Panc1 (cell line): ENCODE results near the gene F2. TPM values are rescaled to one million over a fixed set of nuclear protein-coding genes. Genes with fewer than 3 reads are reported as not detected.

Experiments used
- ATAC-seq: fragments of 200-7000 bp; cut with Tn5 transposase; 2 replicates; pipeline ENCODE4 v1.9.1; 2020; ENCODE audit warnings: mild to moderate bottlenecking, moderate library complexity
- BruUV-seq: library from RNA; stranded (reverse); fragments of 400-500 nt; replicated peaks from 2 replicates; lab custom pipeline; 2021; lab: Mats Ljungman, UMichigan
- CTCF ChIA-PET: fragments of 300-600 bp; sonication (Branson Sonifier 250); formaldehyde crosslinking; loops from one replicate; lab custom pipeline; 2022; ENCODE audit warnings: antibody characterized with exemption; lab: Charles Lee
- POLR2A ChIA-PET: fragments of 300-600 bp; sonication (Branson Sonifier 250); formaldehyde crosslinking; loops from one replicate; lab custom pipeline; 2022; ENCODE audit warnings: antibody characterized with exemption; lab: Charles Lee
- DNase-seq: peaks from one replicate; pipeline ENCODE4 v3.0.0-alpha.2; 2010; ENCODE audit warnings: low read depth, low spot score
- H3K27ac ChIP-seq: 2 replicates; pipeline ENCODE4 v1.5.1; 2011; ENCODE audit warnings: mild to moderate bottlenecking, low read length, inconsistent platforms
- H3K27me3 ChIP-seq: fragments of 200-500 bp; sonication (Bioruptor generic); 2 replicates; pipeline ENCODE4 v1.6.0; 2014; ENCODE audit warnings: low read length, inconsistent platforms; ENCODE audit not compliant: control insufficient read depth, insufficient read depth
- H3K36me3 ChIP-seq: fragments of 200-500 bp; sonication (Bioruptor generic); 2 replicates; pipeline ENCODE4 v1.5.1; 2014; ENCODE audit warnings: inconsistent platforms, mild to moderate bottlenecking, low read length, moderate library complexity; ENCODE audit not compliant: control insufficient read depth, insufficient read depth
- H3K4me1 ChIP-seq: 2 replicates; pipeline ENCODE4 v1.5.1; 2011; ENCODE audit warnings: inconsistent platforms, mild to moderate bottlenecking, low read length, moderate library complexity; ENCODE audit not compliant: control insufficient read depth, insufficient read depth
- H3K4me3 ChIP-seq, 2 experiments: 2 replicates each; pipeline ENCODE4 v1.5.1; 2011 to 2012; ENCODE audit warnings: low read depth in 2 of 2, low read length in 2 of 2, mild to moderate bottlenecking in 2 of 2, inconsistent platforms in 1 of 2, moderate library complexity in 1 of 2
- H3K9me3 ChIP-seq: fragments of 200-500 bp; sonication (Bioruptor generic); 2 replicates; pipeline ENCODE4 v1.5.1; 2014; ENCODE audit warnings: low read depth, mild to moderate bottlenecking, inconsistent platforms, low read length, moderate library complexity; ENCODE audit not compliant: control insufficient read depth, insufficient read depth
- POLR2AphosphoS5 ChIP-seq: IDR thresholded peaks from 2 replicates; pipeline ENCODE4 v1.6.1; 2012; ENCODE audit warnings: mild to moderate bottlenecking, low read depth, low read length, moderate library complexity
- REST ChIP-seq, 2 experiments: IDR thresholded peaks; 2 replicates each; pipeline ENCODE4 v1.6.1; 2011 to 2012; ENCODE audit warnings: low read depth in 2 of 2, control low read depth in 1 of 2, low read length in 1 of 2, mild to moderate bottlenecking in 1 of 2, moderate library complexity in 1 of 2; ENCODE audit not compliant: insufficient read depth in 1 of 2
- SIN3A ChIP-seq: IDR thresholded peaks from 2 replicates; pipeline ENCODE4 v1.6.1; 2012; ENCODE audit warnings: low read depth, mild to moderate bottlenecking, low read length, moderate library complexity, borderline replicate concordance; ENCODE audit not compliant: insufficient read depth
- TCF7L2 ChIP-seq: IDR thresholded peaks from 2 replicates; pipeline ENCODE4 v1.6.1; 2011; ENCODE audit warnings: mild to moderate bottlenecking, low read depth, low read length, inconsistent platforms
- in situ Hi-C: cut with HindIII; loops from 2 replicates; pipeline ENCODE4 v1.10.0; 2016; ENCODE audit warnings: low sequenced_read_pairs, low pct_unique_long_range_greater_than_20kb
- intact Hi-C: fragments of 100-400 bp; cut with micrococcal nuclease; formaldehyde crosslinking; loops from one replicate; pipeline ENCODE4 v1.10.0; 2022; ENCODE audit not compliant: unreplicated experiment
- total RNA-seq: library from RNA; stranded (reverse); gene quantifications from one replicate; pipeline ENCODE4 v1.2.1, GENCODE V29; 2021; ENCODE audit not compliant: unreplicated experiment
- TF ChIP-seq, protein P1 (sequence below): fragments of 450-650 bp; IDR thresholded peaks from 2 replicates; pipeline ENCODE4 v1.5.1; 2017; ENCODE audit warnings: mild to moderate bottlenecking

Gene F2
- total RNA-seq, 1 experiment from 2014 or later: 0.64 TPM

- TF ChIP-seq SIN3A (no peak), TCF7L2 (no peak), POLR2AphosphoS5 (no peak), REST (IDR thresholded peaks at IDR 0.05; ENCODE audit: insufficient read depth in 1 of 2, low read depth in 2 of 2, low read length in 1 of 2) (no peak)
- TF ChIP-seq, protein P1, sequence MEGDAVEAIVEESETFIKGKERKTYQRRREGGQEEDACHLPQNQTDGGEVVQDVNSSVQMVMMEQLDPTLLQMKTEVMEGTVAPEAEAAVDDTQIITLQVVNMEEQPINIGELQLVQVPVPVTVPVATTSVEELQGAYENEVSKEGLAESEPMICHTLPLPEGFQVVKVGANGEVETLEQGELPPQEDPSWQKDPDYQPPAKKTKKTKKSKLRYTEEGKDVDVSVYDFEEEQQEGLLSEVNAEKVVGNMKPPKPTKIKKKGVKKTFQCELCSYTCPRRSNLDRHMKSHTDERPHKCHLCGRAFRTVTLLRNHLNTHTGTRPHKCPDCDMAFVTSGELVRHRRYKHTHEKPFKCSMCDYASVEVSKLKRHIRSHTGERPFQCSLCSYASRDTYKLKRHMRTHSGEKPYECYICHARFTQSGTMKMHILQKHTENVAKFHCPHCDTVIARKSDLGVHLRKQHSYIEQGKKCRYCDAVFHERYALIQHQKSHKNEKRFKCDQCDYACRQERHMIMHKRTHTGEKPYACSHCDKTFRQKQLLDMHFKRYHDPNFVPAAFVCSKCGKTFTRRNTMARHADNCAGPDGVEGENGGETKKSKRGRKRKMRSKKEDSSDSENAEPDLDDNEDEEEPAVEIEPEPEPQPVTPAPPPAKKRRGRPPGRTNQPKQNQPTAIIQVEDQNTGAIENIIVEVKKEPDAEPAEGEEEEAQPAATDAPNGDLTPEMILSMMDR: no peak
- no TSS peak for BruUV-seq
- Histone ChIP-seq H3K9me3 (no peaks in the 10 kb centered on the region), H3K36me3 (no peaks in the 10 kb centered on the region), H3K27ac (no peak overlapping the region), H3K4me1 (no peaks in the 10 kb centered on the region; the same call in 1 of the 2 replicates), H3K4me3 (no peak overlapping the region), H3K27me3 (no peaks in the 10 kb centered on the region)
- in situ Hi-C loops: no loop called here
- intact Hi-C loops: no loop called here
- CTCF ChIA-PET: no interaction called here
- POLR2A ChIA-PET: interaction anchor here (0.5 kb wide), 1 partner anchor 1375 kb away, joined by 4 read pairs; no protein-coding TSS in a partner anchor
- ATAC-seq: no peak
- no peak for DNase-seq
These were observed 24.9 kb upstream of the F2 start for GRCh38 chr11:46694072-46694471.

DNA sequence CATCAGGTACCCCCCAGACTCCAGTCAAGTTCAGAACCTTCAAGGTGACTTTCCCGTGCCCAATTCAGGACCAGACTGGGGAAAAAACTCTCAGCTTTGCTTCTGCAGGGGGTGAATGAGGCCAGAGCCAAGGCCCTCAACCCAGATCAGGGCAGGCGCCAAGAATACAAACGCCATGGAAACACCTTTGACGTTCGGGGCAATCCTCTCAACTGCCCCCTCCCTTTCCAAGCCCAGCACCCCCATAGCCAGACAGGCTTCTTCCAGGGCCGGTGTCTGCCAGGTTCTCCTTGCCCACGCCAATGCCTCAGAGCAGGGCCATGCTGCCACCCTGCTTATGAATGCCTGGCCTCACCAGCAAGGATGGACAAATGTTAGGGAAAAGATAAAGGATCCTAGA lies 24.4 kb upstream of the F2 start:
- ATAC-seq (no peak), DNase-seq (no peak)
- POLR2A ChIA-PET: interaction anchor here (0.5 kb wide), 1 partner anchor 1375 kb away, joined by 4 read pairs; no protein-coding TSS in a partner anchor
- Histone ChIP-seq H3K4me1 (no peaks in the 10 kb centered on the region; the same call in 1 of the 2 replicates), H3K9me3 (no peaks in the 10 kb centered on the region), H3K36me3 (no peaks in the 10 kb centered on the region), H3K27ac (no peak overlapping the region), H3K4me3 (no peak overlapping the region), H3K27me3 (no peaks in the 10 kb centered on the region)
- TF ChIP-seq POLR2AphosphoS5 (no peak), TCF7L2 (no peak), SIN3A (no peak), REST (IDR thresholded peaks at IDR 0.05; ENCODE audit: insufficient read depth in 1 of 2, low read depth in 2 of 2, low read length in 1 of 2) (no peak)
- TF ChIP-seq, protein P1: no peak
- CTCF ChIA-PET: no interaction called here
- BruUV-seq: no TSS peak
- in situ Hi-C loops (no loop called here), intact Hi-C loops (no loop called here)
